ENCODE measurements around the gene RBM4B. TPM values are rescaled to one million over a fixed set of nuclear protein-coding genes. Genes with fewer than 3 reads are reported as not detected.

The RBM4B gene
- total RNA-seq, 1 experiment from 2014 or later = 33.6 TPM

DNA sequence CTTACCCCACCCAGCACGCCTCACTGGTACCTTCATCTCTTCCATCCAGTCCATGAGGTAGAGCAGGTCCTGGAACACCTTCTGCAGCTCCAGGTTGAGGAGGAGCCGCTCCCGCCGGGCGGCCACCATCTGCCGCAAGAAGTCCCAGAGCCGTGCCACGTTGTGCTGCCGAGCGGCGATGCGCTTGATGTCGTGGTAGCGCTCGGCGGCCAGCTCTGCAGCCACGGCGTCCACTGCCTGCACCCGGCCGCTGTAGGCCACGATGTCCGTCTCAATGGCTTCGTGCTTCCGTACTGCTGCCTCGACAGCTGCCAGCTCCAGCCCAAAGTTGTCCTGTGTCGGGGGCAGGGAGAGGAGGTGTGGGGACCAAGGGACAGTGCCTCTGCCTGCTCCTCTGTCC, 29.8 kb upstream of the RBM4B start:
- intact Hi-C loops (cut with micrococcal nuclease; ENCODE audit: unreplicated experiment) (no loop called here), in situ Hi-C loops (cut with HindIII; ENCODE audit: low pct_unique_long_range_greater_than_20kb, low sequenced_read_pairs) (no loop called here)
- TF ChIP-seq POLR2AphosphoS5 (IDR thresholded peaks at IDR 0.05; ENCODE audit: low read depth, low read length) = no peak
- H3K27me3 ChIP-seq (ENCODE audit: control insufficient read depth, insufficient read depth, low read length) = no peaks in the 10 kb centered on the region
- no peak overlapping the region for H3K4me3 ChIP-seq (ENCODE audit: low read depth in 2 of 2, low read length in 2 of 2)
- no peaks in the 10 kb centered on the region for H3K4me1 ChIP-seq (ENCODE audit: control insufficient read depth, insufficient read depth, low read length)
- no peaks in the 10 kb centered on the region for H3K36me3 ChIP-seq (ENCODE audit: control insufficient read depth, insufficient read depth, low read length)
- no peak overlapping the region for H3K27ac ChIP-seq (ENCODE audit: low read length)
- BruUV-seq (replicated peaks) = no TSS peak
- ChIA-PET POLR2A (no interaction called here), CTCF (interaction anchor here (0.8 kb wide), 1 partner anchor 8 kb away, joined by 4 read pairs; no protein-coding TSS in a partner anchor)
- ATAC-seq (no peak), DNase-seq (ENCODE audit: low read depth, low spot score) (no peak)
- H3K9me3 ChIP-seq (ENCODE audit: control insufficient read depth, insufficient read depth, low read depth, low read length) = no peaks in the 10 kb centered on the region

DNA sequence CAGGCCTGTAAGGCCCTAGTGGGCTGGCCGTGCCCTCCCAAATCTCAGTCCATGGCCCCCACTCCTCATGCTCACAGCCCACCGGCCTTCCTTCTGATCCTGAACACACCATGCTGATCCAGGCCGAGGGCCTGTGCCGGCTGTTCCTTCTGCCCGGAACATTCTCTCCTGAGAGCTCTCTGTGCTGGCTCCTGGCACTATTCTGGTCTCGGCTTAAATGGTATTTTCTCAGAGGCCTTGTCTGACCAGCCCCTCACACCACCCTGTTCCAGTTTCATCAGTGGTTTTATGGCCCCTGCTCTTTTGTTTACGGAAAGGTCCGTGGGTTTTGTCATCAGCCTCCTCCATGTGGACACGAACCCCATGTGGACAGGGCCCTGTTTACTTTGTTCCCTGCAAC, 29.3 kb upstream of the RBM4B start:
- TF ChIP-seq SIN3A (IDR thresholded peaks at IDR 0.05; ENCODE audit: borderline replicate concordance, insufficient read depth, low read depth, low read length) (no peak), TCF7L2 (IDR thresholded peaks at IDR 0.05; ENCODE audit: low read depth, low read length) (no peak), POLR2AphosphoS5 (IDR thresholded peaks at IDR 0.05; ENCODE audit: low read depth, low read length) (no peak)
- TF ChIP-seq, protein P1, sequence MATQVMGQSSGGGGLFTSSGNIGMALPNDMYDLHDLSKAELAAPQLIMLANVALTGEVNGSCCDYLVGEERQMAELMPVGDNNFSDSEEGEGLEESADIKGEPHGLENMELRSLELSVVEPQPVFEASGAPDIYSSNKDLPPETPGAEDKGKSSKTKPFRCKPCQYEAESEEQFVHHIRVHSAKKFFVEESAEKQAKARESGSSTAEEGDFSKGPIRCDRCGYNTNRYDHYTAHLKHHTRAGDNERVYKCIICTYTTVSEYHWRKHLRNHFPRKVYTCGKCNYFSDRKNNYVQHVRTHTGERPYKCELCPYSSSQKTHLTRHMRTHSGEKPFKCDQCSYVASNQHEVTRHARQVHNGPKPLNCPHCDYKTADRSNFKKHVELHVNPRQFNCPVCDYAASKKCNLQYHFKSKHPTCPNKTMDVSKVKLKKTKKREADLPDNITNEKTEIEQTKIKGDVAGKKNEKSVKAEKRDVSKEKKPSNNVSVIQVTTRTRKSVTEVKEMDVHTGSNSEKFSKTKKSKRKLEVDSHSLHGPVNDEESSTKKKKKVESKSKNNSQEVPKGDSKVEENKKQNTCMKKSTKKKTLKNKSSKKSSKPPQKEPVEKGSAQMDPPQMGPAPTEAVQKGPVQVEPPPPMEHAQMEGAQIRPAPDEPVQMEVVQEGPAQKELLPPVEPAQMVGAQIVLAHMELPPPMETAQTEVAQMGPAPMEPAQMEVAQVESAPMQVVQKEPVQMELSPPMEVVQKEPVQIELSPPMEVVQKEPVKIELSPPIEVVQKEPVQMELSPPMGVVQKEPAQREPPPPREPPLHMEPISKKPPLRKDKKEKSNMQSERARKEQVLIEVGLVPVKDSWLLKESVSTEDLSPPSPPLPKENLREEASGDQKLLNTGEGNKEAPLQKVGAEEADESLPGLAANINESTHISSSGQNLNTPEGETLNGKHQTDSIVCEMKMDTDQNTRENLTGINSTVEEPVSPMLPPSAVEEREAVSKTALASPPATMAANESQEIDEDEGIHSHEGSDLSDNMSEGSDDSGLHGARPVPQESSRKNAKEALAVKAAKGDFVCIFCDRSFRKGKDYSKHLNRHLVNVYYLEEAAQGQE (IDR thresholded peaks at IDR 0.05; ENCODE audit: insufficient read depth in 1 of 2, low read depth in 2 of 2, low read length in 1 of 2) = no peak
- TF ChIP-seq, protein P2, sequence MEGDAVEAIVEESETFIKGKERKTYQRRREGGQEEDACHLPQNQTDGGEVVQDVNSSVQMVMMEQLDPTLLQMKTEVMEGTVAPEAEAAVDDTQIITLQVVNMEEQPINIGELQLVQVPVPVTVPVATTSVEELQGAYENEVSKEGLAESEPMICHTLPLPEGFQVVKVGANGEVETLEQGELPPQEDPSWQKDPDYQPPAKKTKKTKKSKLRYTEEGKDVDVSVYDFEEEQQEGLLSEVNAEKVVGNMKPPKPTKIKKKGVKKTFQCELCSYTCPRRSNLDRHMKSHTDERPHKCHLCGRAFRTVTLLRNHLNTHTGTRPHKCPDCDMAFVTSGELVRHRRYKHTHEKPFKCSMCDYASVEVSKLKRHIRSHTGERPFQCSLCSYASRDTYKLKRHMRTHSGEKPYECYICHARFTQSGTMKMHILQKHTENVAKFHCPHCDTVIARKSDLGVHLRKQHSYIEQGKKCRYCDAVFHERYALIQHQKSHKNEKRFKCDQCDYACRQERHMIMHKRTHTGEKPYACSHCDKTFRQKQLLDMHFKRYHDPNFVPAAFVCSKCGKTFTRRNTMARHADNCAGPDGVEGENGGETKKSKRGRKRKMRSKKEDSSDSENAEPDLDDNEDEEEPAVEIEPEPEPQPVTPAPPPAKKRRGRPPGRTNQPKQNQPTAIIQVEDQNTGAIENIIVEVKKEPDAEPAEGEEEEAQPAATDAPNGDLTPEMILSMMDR (IDR thresholded peaks at IDR 0.05) = no peak
- DNase-seq (ENCODE audit: low read depth, low spot score) (no peak), ATAC-seq (no peak)
- POLR2A ChIA-PET = no interaction called here
- intact Hi-C loops (cut with micrococcal nuclease; ENCODE audit: unreplicated experiment) = no loop called here
- in situ Hi-C loops (cut with HindIII; ENCODE audit: low pct_unique_long_range_greater_than_20kb, low sequenced_read_pairs) = no loop called here
- H3K27ac ChIP-seq (ENCODE audit: low read length) = no peak overlapping the region
- no peaks in the 10 kb centered on the region for H3K4me1 ChIP-seq (ENCODE audit: control insufficient read depth, insufficient read depth, low read length)
- no peaks in the 10 kb centered on the region for H3K9me3 ChIP-seq (ENCODE audit: control insufficient read depth, insufficient read depth, low read depth, low read length)
- no peak overlapping the region for H3K4me3 ChIP-seq (ENCODE audit: low read depth in 2 of 2, low read length in 2 of 2)
- no peaks in the 10 kb centered on the region for H3K27me3 ChIP-seq (ENCODE audit: control insufficient read depth, insufficient read depth, low read length)
- H3K36me3 ChIP-seq (ENCODE audit: control insufficient read depth, insufficient read depth, low read length) = no peaks in the 10 kb centered on the region
- BruUV-seq (replicated peaks) = no TSS peak
- CTCF ChIA-PET = no interaction called here

DNA sequence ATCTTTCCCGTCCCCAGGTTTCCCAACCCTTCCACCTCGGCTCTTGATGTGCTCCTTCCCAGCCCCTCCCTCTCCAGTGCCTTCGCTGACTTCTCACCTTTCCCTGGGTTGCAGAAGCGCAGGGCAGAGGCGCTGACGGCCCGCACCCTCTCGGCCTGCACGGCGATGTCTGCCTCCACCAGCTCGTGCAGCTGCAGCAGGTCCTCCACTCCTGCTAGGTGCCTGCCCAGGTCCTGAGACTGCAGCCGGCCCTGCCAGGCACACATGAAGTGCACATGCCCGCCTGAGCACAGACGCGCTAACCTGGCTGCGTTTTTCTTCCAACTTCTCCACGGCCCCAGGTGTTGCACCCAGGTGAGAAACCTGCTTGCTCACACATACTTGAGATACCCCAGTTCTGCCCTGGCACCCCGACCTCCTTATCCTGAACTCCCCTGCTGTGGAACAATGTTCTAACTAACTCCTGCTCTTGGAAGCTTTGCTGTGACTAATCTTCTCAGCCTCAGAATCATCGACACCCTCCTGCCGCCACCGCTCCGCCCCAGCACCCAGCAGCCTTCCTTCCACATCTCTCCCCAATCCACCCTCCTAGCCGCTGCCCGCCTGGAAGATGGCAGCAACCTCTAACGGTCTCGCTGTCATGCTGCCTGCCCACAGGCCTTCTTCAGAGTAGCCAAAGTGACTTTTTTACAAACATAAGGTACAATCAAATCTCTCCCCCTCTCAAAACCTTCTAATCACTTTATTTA, 28.1 kb upstream of the RBM4B start:
- no peak for ATAC-seq
- Histone ChIP-seq H3K36me3 (ENCODE audit: control insufficient read depth, insufficient read depth, low read length) (no peaks in the 10 kb centered on the region), H3K4me1 (ENCODE audit: control insufficient read depth, insufficient read depth, low read length) (no peaks in the 10 kb centered on the region), H3K27me3 (ENCODE audit: control insufficient read depth, insufficient read depth, low read length) (no peaks in the 10 kb centered on the region), H3K9me3 (ENCODE audit: control insufficient read depth, insufficient read depth, low read depth, low read length) (no peaks in the 10 kb centered on the region), H3K4me3 (ENCODE audit: low read depth in 2 of 2, low read length in 2 of 2) (no peak overlapping the region), H3K27ac (ENCODE audit: low read length) (no peak overlapping the region)
- CTCF ChIA-PET = no interaction called here
- DNase-seq (ENCODE audit: low read depth, low spot score) = no peak
- no TSS peak for BruUV-seq (replicated peaks)
- in situ Hi-C loops (cut with HindIII; ENCODE audit: low pct_unique_long_range_greater_than_20kb, low sequenced_read_pairs) = no loop called here
- POLR2A ChIA-PET = no interaction called here
- no peak for TF ChIP-seq TCF7L2 (IDR thresholded peaks at IDR 0.05; ENCODE audit: low read depth, low read length)
- TF ChIP-seq POLR2AphosphoS5 (IDR thresholded peaks at IDR 0.05; ENCODE audit: low read depth, low read length) = no peak
- TF ChIP-seq, protein P1 (IDR thresholded peaks at IDR 0.05; ENCODE audit: insufficient read depth in 1 of 2, low read depth in 2 of 2, low read length in 1 of 2) = no peak
- intact Hi-C loops (cut with micrococcal nuclease; ENCODE audit: unreplicated experiment) = no loop called here
